Left ventricle myocardium inferior (tissue), 1 donor: ENCODE measurements around the gene STK39. TPM values are rescaled to one million over a fixed set of nuclear protein-coding genes. Genes with fewer than 3 reads are reported as not detected.

Experiments used
- DNase-seq: peaks from one replicate; pipeline ENCODE4 v3.0.0-alpha.2; 2020
- H3K27ac ChIP-seq: fragments of 200-600 bp; replicated peaks from 2 replicates; pipeline ENCODE4 v1.8.0; 2021
- H3K27me3 ChIP-seq: fragments of 200-600 bp; 2 replicates; pipeline ENCODE4 v1.8.0; 2021; ENCODE audit warnings: low read depth
- H3K36me3 ChIP-seq: fragments of 200-600 bp; 2 replicates; pipeline ENCODE4 v1.8.0; 2021
- H3K4me1 ChIP-seq: fragments of 200-600 bp; 2 replicates; pipeline ENCODE4 v1.8.0; 2021
- H3K4me3 ChIP-seq: fragments of 200-600 bp; 2 replicates; pipeline ENCODE4 v1.8.0; 2021; ENCODE audit warnings: mild to moderate bottlenecking, moderate library complexity
- H3K9me3 ChIP-seq: fragments of 200-600 bp; replicated peaks from 2 replicates; pipeline ENCODE4 v1.8.0; 2021
- intact Hi-C: fragments of 100-400 bp; cut with micrococcal nuclease; formaldehyde crosslinking; loops from one replicate; pipeline ENCODE4 v1.11.0; 2022
- total RNA-seq: library from RNA; stranded (reverse); fragmentation: NEBNext Ultra II Directional; extraction: Animal tissue kit (Norgen Biotek cat#: 25700); gene quantifications from one replicate; pipeline ENCODE4 v1.2.1, GENCODE V29; 2021
- TF ChIP-seq, protein P1 (sequence below): fragments of 200-600 bp; IDR thresholded peaks from 2 replicates; pipeline ENCODE4 v1.8.0; 2021; ENCODE audit warnings: antibody characterized with exemption, mild to moderate bottlenecking, borderline replicate concordance
- donor health status: DM: no; HTN: yes; CAD: no; lungs with severe emphysema.

STK39 gene
- total RNA-seq, 1 donor from 2014 or later = 23.2 TPM

- Histone ChIP-seq H3K4me3 (no peak overlapping the region), H3K9me3 (no peaks in the 10 kb centered on the region), H3K36me3 (peaks cover 5% of the 10 kb centered on the region), H3K27me3 (no peaks in the 10 kb centered on the region), H3K27ac (no peak overlapping the region), H3K4me1 (peaks cover 19% of the 10 kb centered on the region)
- intact Hi-C loops = no loop called here
- DNase-seq = no peak
- TF ChIP-seq, protein P1, sequence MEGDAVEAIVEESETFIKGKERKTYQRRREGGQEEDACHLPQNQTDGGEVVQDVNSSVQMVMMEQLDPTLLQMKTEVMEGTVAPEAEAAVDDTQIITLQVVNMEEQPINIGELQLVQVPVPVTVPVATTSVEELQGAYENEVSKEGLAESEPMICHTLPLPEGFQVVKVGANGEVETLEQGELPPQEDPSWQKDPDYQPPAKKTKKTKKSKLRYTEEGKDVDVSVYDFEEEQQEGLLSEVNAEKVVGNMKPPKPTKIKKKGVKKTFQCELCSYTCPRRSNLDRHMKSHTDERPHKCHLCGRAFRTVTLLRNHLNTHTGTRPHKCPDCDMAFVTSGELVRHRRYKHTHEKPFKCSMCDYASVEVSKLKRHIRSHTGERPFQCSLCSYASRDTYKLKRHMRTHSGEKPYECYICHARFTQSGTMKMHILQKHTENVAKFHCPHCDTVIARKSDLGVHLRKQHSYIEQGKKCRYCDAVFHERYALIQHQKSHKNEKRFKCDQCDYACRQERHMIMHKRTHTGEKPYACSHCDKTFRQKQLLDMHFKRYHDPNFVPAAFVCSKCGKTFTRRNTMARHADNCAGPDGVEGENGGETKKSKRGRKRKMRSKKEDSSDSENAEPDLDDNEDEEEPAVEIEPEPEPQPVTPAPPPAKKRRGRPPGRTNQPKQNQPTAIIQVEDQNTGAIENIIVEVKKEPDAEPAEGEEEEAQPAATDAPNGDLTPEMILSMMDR = no peak
Measured at GRCh38 chr2:168005586-168005985, 241.8 kb downstream of the STK39 start.

- Histone ChIP-seq H3K4me3 (no peak overlapping the region), H3K9me3 (no peaks in the 10 kb centered on the region), H3K36me3 (peaks cover 5% of the 10 kb centered on the region), H3K27ac (no peak overlapping the region), H3K4me1 (peaks cover 9% of the 10 kb centered on the region), H3K27me3 (no peaks in the 10 kb centered on the region)
- no peak for DNase-seq
- intact Hi-C loops = no loop called here
- TF ChIP-seq, protein P1 = no peak
Measured at GRCh38 chr2:168003876-168004275, 243.5 kb downstream of the STK39 start.

GRCh38 chr2:168002021-168002553 is 245.3 kb downstream of the STK39 start:
- no peak for DNase-seq
- no peak overlapping the region for H3K4me3 ChIP-seq
- H3K4me1 ChIP-seq = peaks cover 6% of the 10 kb centered on the region
- H3K36me3 ChIP-seq = peaks cover 5% of the 10 kb centered on the region
- intact Hi-C loops = no loop called here
- TF ChIP-seq, protein P1 = no peak
- no peak overlapping the region for H3K27ac ChIP-seq
- H3K9me3 ChIP-seq = no peaks in the 10 kb centered on the region
- H3K27me3 ChIP-seq = no peaks in the 10 kb centered on the region

- no peaks in the 10 kb centered on the region for H3K27me3 ChIP-seq
- H3K36me3 ChIP-seq = no peaks in the 10 kb centered on the region
- H3K4me1 ChIP-seq = peaks cover 10% of the 10 kb centered on the region
- TF ChIP-seq, protein P1 = no peak
- no peak overlapping the region for H3K27ac ChIP-seq
- H3K9me3 ChIP-seq = no peaks in the 10 kb centered on the region
- intact Hi-C loops = no loop called here
- no peak for DNase-seq
- H3K4me3 ChIP-seq = no peak overlapping the region
Measured at GRCh38 chr2:167992278-167992677, 255.1 kb downstream of the STK39 start.

DNA sequence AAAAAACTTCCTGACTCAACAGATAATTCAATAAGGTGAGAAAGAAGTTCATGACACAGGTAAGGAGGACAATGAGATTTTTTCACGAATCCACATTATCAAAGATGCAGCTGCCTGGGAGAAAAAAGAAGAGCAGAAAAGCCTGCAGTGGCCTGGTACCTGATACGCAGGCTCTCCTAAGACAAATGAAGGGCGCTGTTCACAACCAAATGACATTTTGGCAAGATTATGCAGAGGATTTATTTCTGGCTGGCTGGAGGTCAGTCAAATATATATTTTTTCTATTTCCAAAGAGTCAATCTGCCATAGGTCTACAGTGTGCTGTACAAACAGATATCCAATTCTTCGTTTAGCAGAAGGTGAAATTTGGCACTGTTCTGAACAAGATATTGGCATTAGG is 257.3 kb downstream of the STK39 start:
- H3K4me3 ChIP-seq = no peak overlapping the region
- no peak overlapping the region for H3K27ac ChIP-seq
- no peaks in the 10 kb centered on the region for H3K36me3 ChIP-seq
- peaks cover 10% of the 10 kb centered on the region for H3K4me1 ChIP-seq
- no peaks in the 10 kb centered on the region for H3K9me3 ChIP-seq
- TF ChIP-seq, protein P1 = no peak
- no peaks in the 10 kb centered on the region for H3K27me3 ChIP-seq
- intact Hi-C loops = no loop called here
- no peak for DNase-seq
